Measurements from ENCODE around the gene CST3.
"Not testable (repeated sequence)": the region's sequence is repeated elsewhere in the genome, so short reads cannot be mapped to it uniquely, and the experiment has no call there.

Gene CST3

GRCh38 chr20:23628402-23629016 is 9.2 kb downstream of the CST3 start:
- no peak for DNase-seq (ENCODE audit: low read depth in 2 of 2)

GRCh38 chr20:23627501-23627900 is 10.3 kb downstream of the CST3 start:
- no peak for DNase-seq (ENCODE audit: low read depth in 2 of 2)

GRCh38 chr20:23626040-23626620 is 11.6 kb downstream of the CST3 start:
- DNase-seq (ENCODE audit: low read depth in 2 of 2): no peak

- no peak for DNase-seq (ENCODE audit: low read depth in 2 of 2)
These were observed 12.4 kb downstream of the CST3 start for GRCh38 chr20:23625236-23625964.

GRCh38 chr20:23624324-23624691 is 13.4 kb downstream of the CST3 start:
- DNase-seq (ENCODE audit: low read depth in 2 of 2): no peak

GRCh38 chr20:23623666-23624323 is 14.0 kb downstream of the CST3 start:
- no peak for DNase-seq (ENCODE audit: low read depth in 2 of 2)

- DNase-seq (ENCODE audit: low read depth in 2 of 2): no peak
These were observed 14.9 kb downstream of the CST3 start for GRCh38 chr20:23622839-23623343.

- not testable (repeated sequence) for DNase-seq (ENCODE audit: low read depth in 2 of 2)
These were observed 15.4 kb downstream of the CST3 start for GRCh38 chr20:23622401-23622800.

- not testable (repeated sequence) for DNase-seq (ENCODE audit: low read depth in 2 of 2)
These were observed 16.9 kb downstream of the CST3 start for GRCh38 chr20:23620670-23621386.

- DNase-seq (ENCODE audit: low read depth in 2 of 2): no peak
These were observed 23.6 kb downstream of the CST3 start for GRCh38 chr20:23614163-23614562.

- no peak for DNase-seq (ENCODE audit: low read depth in 2 of 2)
These were observed 24.1 kb downstream of the CST3 start for GRCh38 chr20:23613676-23614075.

GRCh38 chr20:23612396-23612795 is 25.4 kb downstream of the CST3 start:
- no peak for DNase-seq (ENCODE audit: low read depth in 2 of 2)

GRCh38 chr20:23609486-23610109 is 28.2 kb downstream of the CST3 start:
- no peak for DNase-seq (ENCODE audit: low read depth in 2 of 2)

GRCh38 chr20:23608251-23608846 is 29.4 kb downstream of the CST3 start:
- no peak for DNase-seq (ENCODE audit: low read depth in 2 of 2)

GRCh38 chr20:23607497-23608245 is 30.1 kb downstream of the CST3 start:
- DNase-seq (ENCODE audit: low read depth in 2 of 2): no peak

GRCh38 chr20:23606652-23607049 is 31.1 kb downstream of the CST3 start:
- peak; percentile 55 to 57 for DNase-seq (ENCODE audit: low read depth in 2 of 2)

- no peak for DNase-seq (ENCODE audit: low read depth in 2 of 2)
These were observed 31.7 kb downstream of the CST3 start, which contains the start of gene CST9 for GRCh38 chr20:23605867-23606651. Gene CST9 (minus strand): TSS chr20:23605917. CDS start chr20:23605864, 53 bp downstream.

- DNase-seq (ENCODE audit: low read depth in 2 of 2): no peak
These were observed 33.4 kb downstream of the CST3 start for GRCh38 chr20:23604306-23604705.

- DNase-seq (ENCODE audit: low read depth in 2 of 2): no peak
These were observed 34.4 kb downstream of the CST3 start for GRCh38 chr20:23603321-23603720.

Measured in stimulated activated CD8-positive, alpha-beta memory T cell treated with anti-CD3 and anti-CD28 coated beads, Interleukin-15, amount 100 ng/mL, for 48 hours (primary cell).